ENCODE results near the gene SYT12. TPM values are rescaled to one million over a fixed set of nuclear protein-coding genes. Genes with fewer than 3 reads are reported as not detected.
A peak's percentile ranks its signal among the peaks of the same experiment; 100 is the strongest.

The SYT12 gene
- total and polyA plus RNA-seq, 2 of the 13 experiments (the other 11 are each of a cell fraction or from before 2014, with no cell fraction given) = 0.01 to 0.02 TPM

- Histone ChIP-seq H3K79me2 (ENCODE audit: insufficient read depth, low read length) (no peaks in the 10 kb centered on the region), H3K4me2 (ENCODE audit: low read depth, low read length) (no peak overlapping the region), H3K9ac (ENCODE audit: insufficient read depth, low read depth, low read length) (no peak overlapping the region), H3K4me3 (replicated peaks in 1 of 3; ENCODE audit: insufficient read depth in 1 of 3, low read depth in 2 of 3, low read length in 3 of 3) (no peak overlapping the region), H2AFZ (ENCODE audit: low read length) (no peak overlapping the region), H4K20me1 (ENCODE audit: insufficient read depth, low read length) (no peaks in the 10 kb centered on the region), H3K9me3 (ENCODE audit: low read length) (no peaks in the 10 kb centered on the region), H3K27me3 (ENCODE audit: control insufficient read depth in 1 of 2, insufficient read depth in 2 of 2, low read length in 2 of 2) (peaks cover 3 to 13% of the 10 kb centered on the region in 2 experiments; a peak in 4 of 5 replicates), H3K27ac (ENCODE audit: extremely low read length, insufficient read depth, low read length) (no peak overlapping the region), H3K36me3 (replicated peaks in 1 of 2; ENCODE audit: control insufficient read depth in 1 of 2, insufficient read depth in 2 of 2, low read length in 2 of 2) (no peaks in the 10 kb centered on the region), H3K4me1 (ENCODE audit: insufficient read depth, low read length) (peaks cover 34% of the 10 kb centered on the region)
- no peak for ATAC-seq
- 83% methylated on average over 9 of the region's 9 CpGs for WGBS (ENCODE audit: low lambda C conversion rate)
- intact Hi-C loops (cut with micrococcal nuclease; ENCODE audit: unreplicated experiment) (no loop called here), in situ Hi-C loops (cut with HindIII; ENCODE audit: extremely low pct_ligation_motif_present, low pct_unique_long_range_greater_than_20kb) (no loop called here)
- no peak for DNase-seq (ENCODE audit: low spot score)
- no TSS peak for BruUV-seq (replicated peaks)
- FAIRE-seq = no peak
- ChIA-PET CTCF (ENCODE audit: low intra/inter-chr PET ratio, low total read pairs) (no interaction called here), POLR2A (no interaction called here)
- TF ChIP-seq, protein P1, sequence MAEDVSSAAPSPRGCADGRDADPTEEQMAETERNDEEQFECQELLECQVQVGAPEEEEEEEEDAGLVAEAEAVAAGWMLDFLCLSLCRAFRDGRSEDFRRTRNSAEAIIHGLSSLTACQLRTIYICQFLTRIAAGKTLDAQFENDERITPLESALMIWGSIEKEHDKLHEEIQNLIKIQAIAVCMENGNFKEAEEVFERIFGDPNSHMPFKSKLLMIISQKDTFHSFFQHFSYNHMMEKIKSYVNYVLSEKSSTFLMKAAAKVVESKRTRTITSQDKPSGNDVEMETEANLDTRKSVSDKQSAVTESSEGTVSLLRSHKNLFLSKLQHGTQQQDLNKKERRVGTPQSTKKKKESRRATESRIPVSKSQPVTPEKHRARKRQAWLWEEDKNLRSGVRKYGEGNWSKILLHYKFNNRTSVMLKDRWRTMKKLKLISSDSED (CRISPR knock-in tag; IDR thresholded peaks at IDR 0.05) = no peak
- TF ChIP-seq KDM4B (CRISPR knock-in tag; IDR thresholded peaks at IDR 0.05) = no peak
- TF ChIP-seq MLLT10 (CRISPR knock-in tag; IDR thresholded peaks at IDR 0.05) = no peak
- TF ChIP-seq ZNF274 (CRISPR knock-in tag; IDR thresholded peaks at IDR 0.05) = no peak
- no peak for TF ChIP-seq NFE2L1 (CRISPR knock-in tag; IDR thresholded peaks at IDR 0.05; ENCODE audit: borderline replicate concordance)
- no peak for TF ChIP-seq RAD51 (IDR thresholded peaks at IDR 0.05; ENCODE audit: borderline replicate concordance)
- TF ChIP-seq ZNF251 (CRISPR knock-in tag; IDR thresholded peaks at IDR 0.05) = no peak
- no peak for TF ChIP-seq ZFP36 (IDR thresholded peaks at IDR 0.05; ENCODE audit: borderline replicate concordance, low read depth, low read length, partially characterized antibody)
- TF ChIP-seq MTF1 (CRISPR knock-in tag; IDR thresholded peaks at IDR 0.05) = no peak
- TF ChIP-seq GABPB1 (CRISPR knock-in tag; IDR thresholded peaks at IDR 0.05) = peak; percentile 50
- no peak for TF ChIP-seq AKNA (CRISPR knock-in tag; IDR thresholded peaks at IDR 0.05; ENCODE audit: borderline replicate concordance)
- no peak for TF ChIP-seq MAX (IDR thresholded peaks at IDR 0.05)
- TF ChIP-seq RBM22 (optimal IDR thresholded peaks at IDR 0.05; ENCODE audit: low read length) = no peak
- TF ChIP-seq, protein P2, sequence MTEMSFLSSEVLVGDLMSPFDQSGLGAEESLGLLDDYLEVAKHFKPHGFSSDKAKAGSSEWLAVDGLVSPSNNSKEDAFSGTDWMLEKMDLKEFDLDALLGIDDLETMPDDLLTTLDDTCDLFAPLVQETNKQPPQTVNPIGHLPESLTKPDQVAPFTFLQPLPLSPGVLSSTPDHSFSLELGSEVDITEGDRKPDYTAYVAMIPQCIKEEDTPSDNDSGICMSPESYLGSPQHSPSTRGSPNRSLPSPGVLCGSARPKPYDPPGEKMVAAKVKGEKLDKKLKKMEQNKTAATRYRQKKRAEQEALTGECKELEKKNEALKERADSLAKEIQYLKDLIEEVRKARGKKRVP (CRISPR knock-in tag; IDR thresholded peaks at IDR 0.05) = peak in 1 of 2 experiments; percentile 89; a peak in 2 of 4 replicates
- TF ChIP-seq GABPA (IDR thresholded peaks at IDR 0.05; ENCODE audit: low read depth, low read length) = no peak
- peak; percentile 65 for TF ChIP-seq GABPA (CRISPR knock-in tag; IDR thresholded peaks at IDR 0.05; ENCODE audit: low read depth)
- no peak for TF ChIP-seq MIER2 (CRISPR knock-in tag; IDR thresholded peaks at IDR 0.05)
- TF ChIP-seq ZNF674 (CRISPR knock-in tag; IDR thresholded peaks at IDR 0.05; ENCODE audit: low read depth) = no peak
- TF ChIP-seq ZSCAN20 (CRISPR knock-in tag; IDR thresholded peaks at IDR 0.05; ENCODE audit: borderline replicate concordance) = no peak
- no peak for TF ChIP-seq PHF5A (CRISPR knock-in tag; IDR thresholded peaks at IDR 0.05; ENCODE audit: low read depth, unreplicated experiment)
Observed at GRCh38 chr11:67073908-67074307, 51.0 kb downstream of the SYT12 start.

Measured in HepG2 (cell line).